NCI-H1105 treated with DMSO at 0.1 percent for 48 hours (cell line): Measurements from ENCODE around the gene ALPG.
"Not testable (repeated sequence)": the region's sequence is repeated elsewhere in the genome, so short reads cannot be mapped to it uniquely, and the experiment has no call there.

ENCODE experiments used
- DNase-seq: peaks from one replicate; lab custom pipeline; 2025; lab: John Stamatoyannopoulos, UW

The ALPG gene

DNA sequence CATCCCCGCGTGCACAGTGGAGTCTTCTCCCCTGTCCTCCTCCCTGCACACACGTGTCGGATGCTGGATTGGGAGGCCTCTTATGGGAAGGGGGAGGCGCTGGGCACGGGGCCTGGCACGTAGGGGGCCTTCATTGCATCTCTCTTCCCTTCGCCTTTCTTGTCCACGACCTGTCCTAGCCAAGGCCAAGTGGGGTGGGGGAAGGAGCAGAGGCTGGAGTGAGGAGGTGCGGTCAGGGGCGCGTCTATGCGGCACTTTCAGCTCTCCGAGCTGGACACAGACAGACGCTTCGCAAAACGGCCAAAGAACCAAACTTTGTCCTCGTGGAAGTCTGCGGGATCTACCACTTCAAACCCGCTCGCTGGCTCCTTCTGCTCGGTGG is 13.4 kb downstream of the ALPG start:
- no peak for DNase-seq

DNA sequence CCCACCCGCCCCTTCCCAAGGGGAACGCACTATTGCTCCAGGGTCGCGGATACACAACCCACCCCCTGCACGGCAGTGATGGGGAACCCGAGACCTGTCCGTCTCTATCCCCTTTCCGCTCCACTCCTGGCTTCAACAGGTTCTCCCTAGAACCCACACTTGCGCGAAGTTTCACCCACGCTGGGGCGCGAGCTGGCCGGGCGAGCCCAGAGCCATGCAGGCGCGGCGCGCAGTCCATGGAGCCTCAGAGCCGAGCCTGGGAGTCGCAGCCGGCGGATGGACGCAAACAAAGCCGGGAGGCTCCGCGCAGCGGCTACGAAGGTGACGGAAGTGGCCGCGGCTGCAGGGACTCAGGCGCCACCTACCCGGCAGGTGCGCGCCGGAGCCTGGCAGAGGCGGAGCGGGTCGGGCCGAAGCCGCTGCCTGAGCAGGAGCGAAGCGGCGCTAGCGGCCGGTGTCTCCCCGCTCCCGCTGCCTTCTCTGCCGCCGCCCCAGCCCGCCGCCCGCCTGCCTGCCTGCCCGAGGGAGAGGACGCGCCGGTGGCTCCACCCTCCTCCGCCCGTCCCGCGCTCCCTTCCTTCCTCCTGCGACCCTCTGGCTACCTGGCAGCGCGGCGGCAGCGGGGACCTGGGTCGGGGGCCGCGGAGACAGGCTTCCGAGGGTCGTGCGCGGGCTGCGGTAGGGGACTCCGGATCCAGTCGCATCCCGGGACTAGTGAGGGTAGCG is 14.0 kb downstream of the ALPG start:
- DNase-seq, result peak; percentile 69

DNA sequence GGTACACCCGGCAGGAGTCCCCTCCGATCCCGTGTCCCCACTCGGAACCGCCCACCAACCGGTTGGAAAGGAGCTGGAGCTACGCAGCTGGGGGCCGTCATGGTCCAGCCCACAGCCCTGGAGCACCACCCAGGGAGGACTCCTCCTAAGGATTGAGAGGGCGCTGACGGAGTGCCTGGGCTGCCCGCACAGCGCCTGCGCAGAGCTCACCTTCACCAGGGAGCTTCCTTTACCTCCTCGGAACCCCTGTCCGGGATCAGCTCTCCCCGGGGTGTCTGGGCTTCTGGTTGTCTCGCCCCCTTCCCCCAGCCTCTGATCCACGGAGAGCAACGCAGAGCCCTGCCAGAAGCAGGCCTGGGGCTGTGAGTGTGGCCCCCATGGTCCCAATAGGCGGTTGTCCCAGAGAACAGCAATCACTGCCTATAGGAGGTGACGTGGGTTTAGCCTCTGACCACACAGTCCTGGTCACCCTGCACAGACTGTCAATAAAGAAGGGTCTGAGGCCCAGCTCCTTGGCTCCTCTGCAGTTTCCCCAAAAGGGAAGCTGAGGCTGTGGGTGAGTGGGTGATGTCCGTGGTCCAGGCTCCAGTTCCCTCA is 14.6 kb downstream of the ALPG start:
- DNase-seq, result no peak

DNA sequence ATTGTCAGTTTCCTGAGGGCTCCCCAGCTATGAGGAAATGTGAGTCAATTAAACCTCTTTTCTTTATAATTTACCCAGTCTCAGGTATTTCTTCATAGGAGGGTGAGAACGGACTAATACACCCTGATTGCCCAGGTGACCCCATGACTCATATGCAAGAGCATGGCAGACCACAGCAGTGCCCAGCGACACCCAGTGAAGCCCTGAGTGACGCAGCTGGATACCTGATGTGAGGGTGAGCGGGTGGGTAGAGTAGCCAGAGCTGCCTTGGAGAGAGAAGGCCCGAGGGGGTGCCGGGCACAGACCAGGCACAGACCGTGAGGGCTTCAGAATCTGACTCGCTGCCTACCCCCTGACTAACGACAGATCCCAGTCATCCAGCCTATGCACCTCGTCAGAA is 15.4 kb downstream of the ALPG start:
- no peak for DNase-seq

DNA sequence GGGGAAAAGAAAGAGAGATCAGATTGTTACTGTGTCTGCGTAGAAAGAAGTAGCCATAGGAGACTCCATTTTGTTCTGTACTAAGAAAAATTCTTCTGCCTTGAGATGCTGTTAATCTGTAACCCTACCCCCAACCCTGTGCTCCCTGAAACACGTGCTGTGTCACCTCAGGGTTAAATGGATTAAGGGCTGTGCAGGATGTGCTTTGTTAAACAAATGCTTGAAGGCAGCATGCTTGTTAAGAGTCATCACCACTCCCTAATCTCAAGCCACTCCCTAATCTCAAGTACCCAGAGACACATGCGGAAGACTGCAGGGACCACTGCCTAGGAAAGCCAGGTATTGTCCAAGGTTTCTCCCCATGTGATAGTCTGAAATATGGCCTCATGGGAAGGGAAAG is 16.4 kb downstream of the ALPG start:
- not testable (repeated sequence) for DNase-seq

DNA sequence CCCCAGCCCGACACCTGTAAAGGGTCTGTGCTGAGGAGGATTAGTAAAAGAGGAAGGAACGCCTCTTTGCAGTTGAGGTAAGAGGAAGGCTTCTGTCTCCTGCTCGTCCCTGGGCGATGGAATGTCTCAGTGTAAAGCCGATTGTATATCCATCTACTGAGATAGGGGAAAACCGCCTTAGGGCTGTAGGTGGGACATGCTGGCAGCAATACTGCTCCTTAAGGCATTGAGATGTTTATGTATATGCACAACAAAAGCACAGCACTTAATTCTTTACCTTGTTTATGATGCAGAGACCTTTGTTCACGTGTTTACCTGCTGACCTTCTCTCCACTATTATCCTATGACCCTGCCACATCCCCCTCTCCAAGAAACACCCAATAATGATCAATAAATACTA is 16.8 kb downstream of the ALPG start:
- not testable (repeated sequence) for DNase-seq

DNA sequence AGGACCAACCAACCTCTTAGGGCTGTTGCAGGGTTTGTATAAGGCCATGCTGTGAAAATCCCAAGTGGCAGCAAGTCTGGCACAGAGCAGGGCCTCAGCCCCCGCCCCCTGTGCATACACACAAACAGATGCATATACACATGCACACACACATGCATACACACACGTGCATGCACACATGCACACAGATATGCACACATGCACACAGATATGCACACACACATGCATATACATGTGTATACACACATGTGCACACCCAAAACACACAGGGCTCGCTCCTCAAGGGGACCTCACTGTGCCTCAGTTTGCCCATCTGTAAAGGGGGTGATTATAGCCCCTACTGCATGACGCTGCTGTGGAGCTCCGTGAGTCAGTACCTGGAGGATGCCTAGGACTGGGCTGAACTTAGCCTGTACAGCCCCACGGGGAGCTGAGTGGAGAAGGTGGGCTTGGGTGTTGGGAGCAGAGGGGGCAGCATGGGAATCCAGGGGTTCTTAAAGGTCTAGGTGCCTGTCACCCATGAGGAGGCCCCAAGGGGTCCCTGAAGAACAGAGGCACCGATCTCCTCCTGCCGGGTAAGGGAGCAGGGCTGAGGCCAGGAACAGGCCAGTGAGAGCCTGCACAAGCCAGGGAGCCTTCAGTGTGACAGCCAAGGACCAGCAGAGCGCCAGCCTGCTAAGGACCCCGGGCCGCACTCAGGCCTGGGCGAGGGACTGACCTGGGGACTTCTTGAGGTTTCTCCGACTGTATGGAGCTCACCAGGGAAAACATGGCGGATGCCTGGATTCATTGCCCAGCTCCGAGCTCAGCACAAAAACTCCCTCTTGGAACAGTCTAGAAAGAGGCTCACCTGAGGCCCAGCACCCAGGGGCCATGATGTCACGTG is 25.3 kb downstream of the ALPG start:
- DNase-seq, result no peak

DNA sequence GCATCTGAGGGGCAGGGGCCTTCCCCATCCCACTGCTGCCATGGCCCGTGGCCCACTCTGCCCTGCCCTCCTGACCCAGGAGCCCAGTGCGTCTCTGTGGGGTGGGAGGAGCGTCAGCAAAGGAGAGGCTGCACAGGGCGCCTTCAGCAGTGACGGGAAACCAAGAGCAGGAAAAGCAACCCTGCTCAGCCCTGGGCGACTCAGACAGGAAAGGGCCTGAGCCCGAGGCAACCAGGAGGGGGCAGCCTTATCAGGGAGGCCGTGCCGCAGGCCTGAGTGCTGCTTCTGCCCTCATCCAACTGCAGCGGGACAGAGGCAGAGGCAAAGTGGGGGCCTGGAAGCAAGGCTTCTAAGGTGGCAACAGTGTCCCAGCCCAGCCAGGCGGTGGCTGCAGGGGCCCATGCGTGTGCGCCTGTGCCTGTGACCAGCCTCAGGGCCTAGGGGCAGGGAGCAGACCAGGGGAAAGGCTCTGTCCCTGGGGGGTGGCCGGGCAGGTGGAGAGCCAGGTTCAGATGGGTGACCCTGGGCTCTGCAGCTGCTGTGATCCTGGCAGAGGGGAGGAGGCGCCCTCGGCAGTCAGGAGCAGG is 26.0 kb downstream of the ALPG start:
- DNase-seq, result no peak

DNA sequence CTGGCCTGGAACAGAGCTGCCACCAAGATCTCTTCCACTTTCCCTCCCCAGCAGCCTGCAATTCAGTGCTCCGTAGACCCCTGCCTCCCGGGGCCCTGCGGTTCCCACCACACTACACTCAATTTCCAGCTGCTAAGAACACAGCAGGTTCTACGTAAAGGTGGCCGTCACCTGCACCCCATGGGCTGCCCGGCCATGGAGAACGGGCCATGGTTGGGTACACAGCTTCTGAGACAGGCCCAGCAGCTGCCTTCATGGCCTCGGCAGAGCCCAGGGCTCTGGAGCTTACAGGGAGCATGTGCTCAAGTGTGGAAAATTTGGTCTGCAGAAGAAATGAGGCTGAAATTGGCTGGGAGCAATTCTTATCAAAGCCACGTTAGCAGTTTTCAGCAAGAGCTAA is 27.0 kb downstream of the ALPG start:
- DNase-seq, result not testable (repeated sequence)

DNA sequence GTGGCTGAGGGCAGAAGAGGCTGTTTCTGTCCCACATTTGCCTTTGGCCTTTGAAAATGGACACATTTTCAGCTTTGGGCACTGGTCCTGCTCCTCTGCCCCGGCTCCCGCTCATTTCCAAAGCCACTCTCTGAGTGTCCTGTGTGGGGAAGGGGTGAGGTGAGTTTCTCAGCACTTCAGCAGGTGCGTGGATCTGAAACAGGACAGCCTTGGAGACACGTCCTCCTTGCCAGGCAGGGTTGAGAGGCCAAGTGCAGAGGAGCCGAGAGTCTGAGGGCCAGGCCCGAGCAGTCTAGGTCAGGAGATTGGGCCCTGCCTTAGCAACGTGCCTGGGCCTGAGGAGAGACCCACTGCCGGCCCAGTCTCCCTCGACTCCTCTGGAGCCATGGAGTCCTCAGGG is 27.4 kb downstream of the ALPG start:
- DNase-seq, result no peak

DNA sequence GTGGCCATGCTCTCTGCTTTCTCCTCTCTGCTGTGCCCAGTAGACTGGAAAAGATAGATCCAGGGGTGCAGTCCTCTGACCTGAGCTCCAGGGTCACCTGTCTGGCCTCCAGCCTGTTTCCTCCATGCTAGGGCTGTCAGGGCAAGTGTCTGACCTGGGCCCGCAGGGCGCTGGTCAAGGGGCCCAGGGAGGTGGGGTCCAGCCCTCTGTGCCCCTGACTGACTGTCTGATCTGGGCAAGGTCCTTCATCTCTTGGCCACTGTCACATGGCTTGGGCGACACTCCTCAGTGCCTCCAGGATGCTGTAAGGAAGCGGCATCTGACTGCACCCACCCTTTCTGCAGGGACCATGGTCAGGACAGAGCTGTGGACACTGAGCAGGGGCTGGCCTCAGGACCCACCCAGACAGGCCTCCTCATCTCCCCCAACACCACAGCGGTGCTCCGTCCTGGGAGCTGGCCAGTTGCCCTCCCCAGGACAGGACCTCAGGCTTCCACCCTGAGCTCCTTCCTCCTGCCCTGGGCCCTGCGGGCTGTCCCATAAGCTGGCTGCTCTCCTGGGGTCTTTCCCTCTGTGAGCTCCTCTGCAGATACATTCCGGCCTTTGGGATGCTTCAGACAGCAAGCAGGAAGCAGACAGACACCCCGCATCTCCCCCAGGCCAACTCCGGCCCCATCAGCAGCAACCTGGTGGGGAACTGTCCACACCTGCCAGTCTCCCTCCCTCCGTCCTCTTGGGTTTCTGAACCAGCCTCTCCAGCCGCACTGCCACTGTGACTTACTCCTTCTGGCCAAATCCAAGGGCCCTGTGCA is 28.1 kb downstream of the ALPG start:
- DNase-seq, result no peak

DNA sequence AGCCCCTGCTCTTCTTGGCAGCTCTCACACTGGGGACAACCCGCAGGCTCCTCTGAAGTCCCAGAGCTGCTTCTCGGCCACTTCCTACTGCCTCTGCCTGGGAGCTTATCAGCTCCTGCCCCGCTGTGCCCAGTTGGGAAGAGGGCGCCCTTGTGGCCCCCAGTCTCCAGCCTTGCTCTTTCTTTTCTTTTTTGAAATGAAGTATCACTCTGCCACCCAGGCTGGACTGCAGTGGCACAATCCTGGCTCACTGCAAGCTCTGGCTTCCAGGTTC is 28.7 kb downstream of the ALPG start:
- no peak for DNase-seq

DNA sequence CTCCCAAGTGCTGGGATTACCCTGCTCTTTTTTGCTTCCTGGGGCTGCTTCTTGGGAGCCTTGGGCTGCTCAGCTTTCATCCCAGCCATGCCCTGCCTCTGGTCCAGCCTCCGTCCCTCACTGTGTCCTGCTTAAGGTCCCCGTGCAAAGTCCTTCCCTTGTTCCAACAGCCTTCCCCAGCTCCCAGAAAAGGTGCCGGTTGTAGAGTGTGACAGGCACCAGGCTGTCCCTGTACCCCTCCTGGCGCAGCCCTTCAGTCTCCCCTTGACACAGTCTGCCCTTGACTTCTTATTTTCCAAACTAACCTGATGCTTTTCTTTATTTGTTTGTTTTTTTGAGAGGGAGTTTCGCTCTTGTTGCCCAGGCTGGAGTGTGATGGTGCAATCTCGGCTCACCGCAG is 29.2 kb downstream of the ALPG start:
- no peak for DNase-seq

DNA sequence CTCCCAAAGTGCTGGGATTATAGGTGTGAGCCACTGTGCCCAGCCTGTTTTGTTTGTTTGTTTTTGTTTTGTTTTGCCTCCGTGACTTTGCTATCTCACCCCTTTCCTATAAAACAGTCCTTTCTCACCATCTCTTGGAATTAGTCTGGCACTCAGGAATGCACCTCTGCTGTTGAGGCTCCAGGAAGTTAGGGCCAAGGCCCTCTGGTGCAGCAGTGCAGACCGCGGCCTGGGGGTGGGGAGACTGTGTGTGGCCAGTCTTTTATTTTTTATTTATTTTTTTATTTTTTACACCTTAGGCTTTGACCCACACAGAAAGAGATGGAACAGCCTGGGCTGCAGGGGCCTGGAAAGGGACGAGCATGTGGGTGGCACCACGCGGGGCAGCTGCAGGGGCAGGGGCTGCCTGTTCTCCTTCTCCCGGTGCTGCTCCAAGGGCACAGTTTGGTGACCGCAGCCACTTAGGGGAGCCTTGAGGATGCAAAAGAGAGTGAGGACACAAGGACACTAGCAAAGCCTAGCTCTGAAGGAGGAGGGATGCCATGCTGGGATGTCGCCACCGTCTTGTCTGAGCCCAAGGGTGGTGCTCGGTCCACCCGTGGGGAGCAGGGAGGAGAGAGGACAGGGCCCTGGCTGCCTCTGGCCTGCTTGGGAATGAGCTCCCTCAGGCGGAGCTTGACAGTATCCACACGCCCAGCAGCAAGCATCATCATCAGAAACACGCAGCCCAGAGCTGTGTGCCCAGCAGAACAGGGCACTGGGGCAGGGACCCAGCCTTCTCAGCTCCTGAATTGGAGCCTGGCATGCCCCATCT is 29.9 kb downstream of the ALPG start:
- no peak for DNase-seq

DNA sequence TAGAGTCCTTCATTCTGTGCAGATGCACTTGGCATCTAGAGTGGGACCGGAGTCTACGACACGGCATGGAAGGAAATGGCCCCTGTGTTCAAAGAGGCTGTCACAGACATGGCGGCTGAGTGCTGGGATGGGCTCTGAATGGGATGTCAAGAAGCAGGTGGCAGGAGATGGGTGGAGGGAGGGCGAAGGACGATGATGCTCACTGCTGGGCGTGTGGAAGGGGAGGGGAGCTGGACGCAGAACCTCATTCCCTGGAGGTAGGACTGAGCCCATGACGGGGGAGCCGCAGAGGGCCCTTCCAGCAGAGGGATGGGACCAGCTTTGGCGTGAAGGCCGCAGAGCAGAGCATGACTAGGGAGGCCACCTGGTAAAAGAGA is 30.5 kb downstream of the ALPG start:
- DNase-seq, result no peak

DNA sequence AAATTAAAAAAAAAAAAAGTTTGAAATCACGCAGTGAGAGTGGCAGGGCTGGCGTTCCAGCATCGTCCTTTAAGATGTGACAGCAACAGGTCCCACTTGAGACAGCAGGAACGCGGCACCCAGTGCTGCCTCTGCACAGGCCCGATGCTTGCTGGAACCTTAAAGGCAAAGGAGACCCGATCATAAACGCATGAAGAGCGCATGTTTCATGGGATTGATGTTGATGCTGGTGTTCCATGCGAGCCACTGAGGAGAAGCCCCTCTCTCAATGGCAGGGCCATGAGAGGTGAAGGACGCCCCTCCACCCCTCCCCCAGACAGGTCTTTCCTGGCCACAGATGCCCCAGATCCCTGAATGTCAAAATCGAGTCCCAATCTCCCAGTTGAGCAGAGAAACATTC is 31.4 kb downstream of the ALPG start:
- DNase-seq, result no peak

DNA sequence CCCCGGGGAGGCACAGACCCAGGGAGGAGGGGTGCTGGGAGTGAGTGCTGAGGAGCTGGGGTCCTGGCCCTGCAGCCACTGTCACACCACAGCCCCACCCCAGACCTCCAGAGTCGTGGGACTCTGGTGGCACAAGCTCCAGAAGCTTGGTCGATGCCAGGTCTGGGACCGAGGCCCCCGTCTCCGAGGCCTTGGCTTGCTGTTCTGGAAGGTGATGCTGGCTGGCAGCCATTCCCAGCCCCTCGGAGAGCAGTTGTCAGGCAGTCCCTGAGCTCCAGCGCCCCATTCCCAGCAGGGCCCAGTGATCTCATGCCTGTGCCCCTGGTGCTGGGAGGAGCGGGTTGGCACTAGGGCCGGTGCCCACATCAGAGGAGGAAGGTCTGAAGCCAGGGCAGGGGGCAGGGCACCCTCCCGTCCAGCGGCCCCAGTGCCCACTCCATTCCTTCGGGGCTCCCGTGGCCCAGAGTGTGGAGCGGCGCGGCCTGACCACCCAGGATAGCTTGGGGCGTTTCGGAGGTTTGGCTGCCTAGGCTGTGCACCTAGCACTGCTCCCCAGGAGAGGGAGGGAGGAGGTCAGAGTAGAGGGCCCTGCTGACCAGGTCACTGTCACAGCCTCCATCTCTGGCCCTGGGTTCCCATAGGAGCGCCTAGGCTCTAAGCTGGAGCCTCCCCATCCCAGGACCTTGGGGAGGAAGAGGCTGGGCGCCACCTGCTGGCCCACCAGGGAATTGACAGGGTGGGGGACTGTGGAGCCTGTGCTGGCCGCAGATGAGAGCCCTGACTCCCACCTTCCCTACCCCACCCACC is 32.5 kb downstream of the ALPG start:
- peak; percentile 12 for DNase-seq

DNA sequence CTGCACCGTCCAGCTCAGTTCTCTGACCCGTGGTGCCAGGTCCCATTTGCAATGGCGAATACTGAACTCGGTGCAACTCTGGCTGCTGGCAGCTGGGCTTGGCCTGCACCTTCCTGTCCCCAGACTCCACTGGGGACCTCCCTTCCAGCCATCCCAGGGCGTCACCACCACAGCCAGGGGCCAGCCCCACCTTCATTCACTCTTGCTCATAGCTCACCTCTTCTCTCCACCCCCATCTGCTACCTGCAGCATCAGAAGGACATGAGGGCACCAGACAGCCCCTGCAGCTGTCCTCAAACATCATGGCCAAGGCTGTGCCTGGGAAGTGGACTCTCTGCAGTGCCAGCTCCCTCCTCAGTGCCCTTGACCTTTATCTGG is 33.1 kb downstream of the ALPG start:
- no peak for DNase-seq

DNA sequence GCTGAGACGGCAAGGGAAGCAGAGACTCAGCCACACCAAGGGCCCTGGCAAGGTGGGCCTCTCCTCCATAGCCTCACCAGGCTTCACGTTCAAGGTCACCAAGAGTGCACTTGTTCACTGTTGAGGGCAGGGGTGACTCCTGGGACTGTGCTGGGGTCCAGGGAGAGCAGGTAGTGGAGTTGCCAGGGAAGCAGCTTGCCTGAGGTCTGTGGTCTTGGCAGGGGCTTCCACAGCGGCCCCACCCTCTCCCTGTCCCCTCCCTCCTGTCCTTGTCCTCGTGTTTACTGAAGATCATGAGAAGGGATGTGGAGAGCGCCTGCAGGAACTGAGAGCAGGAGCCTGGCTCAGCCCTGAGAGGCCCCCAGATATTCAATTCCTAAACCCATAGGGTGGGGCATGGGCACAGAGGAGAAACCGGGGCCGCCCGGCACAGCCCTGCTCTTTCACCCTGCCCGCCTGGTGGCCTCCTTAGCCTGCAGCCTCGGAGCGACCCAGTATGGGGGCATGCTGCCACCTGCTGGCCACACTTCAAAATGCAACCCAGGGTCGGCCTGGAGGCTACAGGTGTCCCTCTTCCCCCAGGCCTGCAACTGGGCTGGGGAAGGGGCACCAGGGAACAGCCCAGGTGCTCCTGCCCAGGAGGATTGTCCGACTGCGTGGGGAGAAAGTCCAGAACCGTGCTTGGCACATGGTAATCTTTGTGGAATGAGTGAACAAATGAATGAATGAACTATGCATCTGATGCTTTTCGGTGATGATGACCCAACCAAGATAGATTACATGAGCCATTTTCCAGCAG is 33.8 kb downstream of the ALPG start:
- peak; percentile 32 for DNase-seq
